Smooth muscle cell (in vitro differentiated cells): ENCODE results near the gene METTL3. TPM values are rescaled to one million over a fixed set of nuclear protein-coding genes. Genes with fewer than 3 reads are reported as not detected.

Experiments used
- DNase-seq: peaks from one replicate; lab custom pipeline; 2025; ENCODE audit not compliant: unreplicated experiment; lab: John Stamatoyannopoulos, UW
- H2AFZ ChIP-seq: fragments of 200-600 bp; sonication (generic); 2 replicates; pipeline ENCODE4 v1.6.0; 2016; ENCODE audit warnings: antibody characterized with exemption, low read depth, mild to moderate bottlenecking
- H3F3A ChIP-seq: fragments of 200-600 bp; sonication (generic); 2 replicates; pipeline ENCODE4 v1.6.0; 2017; ENCODE audit warnings: antibody characterized with exemption, low read depth
- H3K27ac ChIP-seq: fragments of 200-600 bp; sonication (generic); 2 replicates; pipeline ENCODE4 v1.5.1; 2016; ENCODE audit warnings: low read depth, mild to moderate bottlenecking
- H3K27me3 ChIP-seq: fragments of 200-600 bp; sonication (generic); 2 replicates; pipeline ENCODE4 v1.6.1; 2016; ENCODE audit warnings: low read depth, mild to moderate bottlenecking
- H3K36me3 ChIP-seq: fragments of 200-600 bp; sonication (generic); 2 replicates; pipeline ENCODE4 v1.5.1; 2016; ENCODE audit warnings: low read depth
- H3K4me1 ChIP-seq: fragments of 200-600 bp; sonication (generic); 2 replicates; pipeline ENCODE4 v1.5.1; 2016; ENCODE audit warnings: low read depth
- H3K4me2 ChIP-seq: fragments of 200-600 bp; sonication (generic); 2 replicates; pipeline ENCODE4 v1.6.0; 2016; ENCODE audit warnings: mild to moderate bottlenecking
- H3K4me3 ChIP-seq: fragments of 200-600 bp; sonication (generic); 2 replicates; pipeline ENCODE4 v1.5.1; 2016; ENCODE audit warnings: mild to moderate bottlenecking
- H3K79me2 ChIP-seq: fragments of 200-600 bp; sonication (generic); 2 replicates; pipeline ENCODE4 v1.6.0; 2016; ENCODE audit warnings: low read depth, mild to moderate bottlenecking
- H3K9ac ChIP-seq: fragments of 200-600 bp; sonication (generic); 2 replicates; pipeline ENCODE4 v1.6.0; 2016; ENCODE audit warnings: low read depth
- H3K9me3 ChIP-seq: fragments of 200-600 bp; sonication (generic); replicated peaks from 2 replicates; pipeline ENCODE4 v1.5.1; 2016; ENCODE audit warnings: low read depth
- H4K20me1 ChIP-seq: fragments of 200-600 bp; sonication (generic); 2 replicates; pipeline ENCODE4 v1.6.0; 2016; ENCODE audit warnings: low read depth
- CTCF ChIP-seq: fragments of 200-600 bp; sonication (generic); IDR thresholded peaks from 2 replicates; pipeline ENCODE4 v1.5.1; 2017; ENCODE audit warnings: borderline replicate concordance, mild to moderate bottlenecking, antibody characterized with exemption; ENCODE audit not compliant: insufficient read depth, poor library complexity, severe bottlenecking
- WGBS: methylation state at CpG from one replicate; pipeline ENCODE4 v1.1.7; 2016; ENCODE audit warnings: low lambda C conversion rate; 5-methylcytosine and 5-hydroxymethylcytosine counted together
- polyA plus RNA-seq: library from polyadenylated mRNA; unstranded; fragments of >200 nt; fragmentation: Nextera tagmentation; extraction: Ambion mirVana; gene quantifications from 2 replicates; pipeline ENCODE4 v1.2.1, GENCODE V29; 2016
- total RNA-seq: library from RNA; depleted of rRNA; stranded (reverse); fragments of >200 nt; gene quantifications from 2 replicates; pipeline ENCODE4 v1.2.3, GENCODE V29; 2014

The METTL3 gene
- total and polyA plus RNA-seq, 2 experiments from 2014 or later, result 25.5 to 37.6 TPM

GRCh38 chr14:21534576-21534975 lies 23.4 kb upstream of the METTL3 start:
- H3K9ac ChIP-seq, result no peak overlapping the region
- H3K4me1 ChIP-seq, result peaks cover 33% of the 10 kb centered on the region
- H3K36me3 ChIP-seq, result no peaks in the 10 kb centered on the region
- H3K4me3 ChIP-seq, result no peak overlapping the region
- peaks cover 49% of the 10 kb centered on the region for H3K27me3 ChIP-seq
- no peak overlapping the region for H3K27ac ChIP-seq
- TF ChIP-seq CTCF, result no peak
- no peak overlapping the region for H3K4me2 ChIP-seq
- 20% methylated on average over 4 of the region's 4 CpGs for WGBS
- no peaks in the 10 kb centered on the region for H3F3A ChIP-seq
- H4K20me1 ChIP-seq, result no peaks in the 10 kb centered on the region
- no peak overlapping the region for H2AFZ ChIP-seq
- no peak for DNase-seq
- H3K9me3 ChIP-seq, result no peaks in the 10 kb centered on the region
- no peaks in the 10 kb centered on the region for H3K79me2 ChIP-seq

- H4K20me1 ChIP-seq, result no peaks in the 10 kb centered on the region
- DNase-seq, result no peak
- H3K4me3 ChIP-seq, result no peak overlapping the region
- no peak for TF ChIP-seq CTCF
- H2AFZ ChIP-seq, result no peak overlapping the region
- peaks cover 34% of the 10 kb centered on the region for H3K4me1 ChIP-seq
- H3F3A ChIP-seq, result no peaks in the 10 kb centered on the region
- no peaks in the 10 kb centered on the region for H3K9me3 ChIP-seq
- no peaks in the 10 kb centered on the region for H3K36me3 ChIP-seq
- no peaks in the 10 kb centered on the region for H3K79me2 ChIP-seq
- peaks cover 49% of the 10 kb centered on the region for H3K27me3 ChIP-seq
- no peak overlapping the region for H3K27ac ChIP-seq
- H3K4me2 ChIP-seq, result no peak overlapping the region
- no peak overlapping the region for H3K9ac ChIP-seq
Observed at GRCh38 chr14:21533294-21533693, 22.2 kb upstream of the METTL3 start.

GRCh38 chr14:21529515-21529914 lies 18.4 kb upstream of the METTL3 start:
- Histone ChIP-seq H2AFZ (no peak overlapping the region), H3K9me3 (no peaks in the 10 kb centered on the region), H3K36me3 (no peaks in the 10 kb centered on the region), H3F3A (no peaks in the 10 kb centered on the region), H3K27me3 (peaks cover 16% of the 10 kb centered on the region), H3K9ac (no peak overlapping the region), H3K4me3 (no peak overlapping the region), H3K4me2 (no peak overlapping the region), H3K4me1 (peaks cover 34% of the 10 kb centered on the region), H4K20me1 (no peaks in the 10 kb centered on the region), H3K79me2 (no peaks in the 10 kb centered on the region), H3K27ac (no peak overlapping the region)
- no peak for TF ChIP-seq CTCF
- DNase-seq, result no peak
- 81% methylated on average over 1 of the region's 1 CpG for WGBS
